Thyroid gland (tissue), 4 donors: ENCODE measurements around the gene MAN2A2. TPM values are rescaled to one million over a fixed set of nuclear protein-coding genes. Genes with fewer than 3 reads are reported as not detected.
A peak's percentile ranks its signal among the peaks of the same experiment; 100 is the strongest.

Experiments used
- DNase-seq, 2 donors: peaks; one replicate each; pipeline ENCODE4 v3.0.0-alpha.2; 2019
- H3K27ac ChIP-seq, 3 donors: fragments of 200-600 bp; sonication (generic); 1 replicate in 2 of 3; 2 replicates in 1 of 3; pipeline ENCODE4 v1.5.1; 2016 to 2019; ENCODE audit warnings: mild to moderate bottlenecking in 1 of 3, moderate library complexity in 1 of 3
- H3K27me3 ChIP-seq: fragments of 200-600 bp; sonication (generic); one replicate; pipeline ENCODE4 v1.5.1; 2019
- H3K36me3 ChIP-seq, 2 donors: fragments of 200-600 bp; sonication (generic); one replicate each; pipeline ENCODE4 v1.5.1; 2016 to 2019
- H3K4me1 ChIP-seq, 2 donors: fragments of 200-600 bp; sonication (generic); one replicate each; pipeline ENCODE4 v1.5.1; 2017 to 2019
- H3K4me3 ChIP-seq, 3 donors: fragments of 200-600 bp; sonication (generic); replicated peaks in 1 of 3; 1 replicate in 2 of 3; 2 replicates in 1 of 3; pipeline ENCODE4 v1.5.1; 2016; ENCODE audit warnings: mild to moderate bottlenecking in 1 of 3
- H3K9me3 ChIP-seq: fragments of 200-600 bp; sonication (generic); one replicate; pipeline ENCODE4 v1.5.1; 2017
- CTCF ChIP-seq, 6 experiments: fragments of 200-600 bp in 3 of 6; fragments of 450-650 bp in 3 of 6; sonication (generic) in 3 of 6; IDR thresholded peaks; one replicate each; pipeline ENCODE4 v1.5.1; 2016 to 2019; ENCODE audit warnings: antibody characterized with exemption in 6 of 6, mild to moderate bottlenecking in 2 of 6, inconsistent platforms in 1 of 6, moderate library complexity in 1 of 6
- POLR2A ChIP-seq, 2 donors: fragments of 450-650 bp; IDR thresholded peaks; one replicate each; pipeline ENCODE4 v1.6.1; 2017; ENCODE audit warnings: antibody characterized with exemption in 2 of 2, mild to moderate bottlenecking in 2 of 2, moderate library complexity in 1 of 2
- WGBS, 2 donors: methylation state at CpG; one replicate each; pipeline ENCODE4 v1.1.5; 2017; 5-methylcytosine and 5-hydroxymethylcytosine counted together
- intact Hi-C: fragments of 100-400 bp; cut with DNase I; formaldehyde crosslinking; loops from one replicate; pipeline ENCODE4 v1.15.1; 2023
- total RNA-seq, 4 donors: library from RNA; depleted of rRNA; stranded (reverse); fragments of >200 nt; gene quantifications; one replicate each; pipeline ENCODE4 v1.2.3, GENCODE V29; 2016

MAN2A2 gene
- total RNA-seq, 4 donors from 2014 or later = 30.1 to 129 (median 58.9) TPM

- TF ChIP-seq CTCF (IDR thresholded peaks at IDR 0.05) = no peak
- TF ChIP-seq POLR2A (IDR thresholded peaks at IDR 0.05) = no peak
- Histone ChIP-seq H3K27ac (peak overlapping the region; percentile 68 to 97 (median 86)), H3K36me3 (no peaks in the 10 kb centered on the region), H3K4me1 (peaks cover 23 to 45% of the 10 kb centered on the region in 2 donors), H3K27me3 (no peaks in the 10 kb centered on the region), H3K9me3 (no peaks in the 10 kb centered on the region), H3K4me3 (peak overlapping the region in 1 of 3 donors; percentile 85)
- no peak for DNase-seq
- intact Hi-C loops = no loop called here
- WGBS, 2 donors = 19 to 34% methylated on average over 4 to 5 of the region's 5 CpGs
Measured at GRCh38 chr15:90932660-90932991, 29.5 kb downstream of the MAN2A2 start.

DNA sequence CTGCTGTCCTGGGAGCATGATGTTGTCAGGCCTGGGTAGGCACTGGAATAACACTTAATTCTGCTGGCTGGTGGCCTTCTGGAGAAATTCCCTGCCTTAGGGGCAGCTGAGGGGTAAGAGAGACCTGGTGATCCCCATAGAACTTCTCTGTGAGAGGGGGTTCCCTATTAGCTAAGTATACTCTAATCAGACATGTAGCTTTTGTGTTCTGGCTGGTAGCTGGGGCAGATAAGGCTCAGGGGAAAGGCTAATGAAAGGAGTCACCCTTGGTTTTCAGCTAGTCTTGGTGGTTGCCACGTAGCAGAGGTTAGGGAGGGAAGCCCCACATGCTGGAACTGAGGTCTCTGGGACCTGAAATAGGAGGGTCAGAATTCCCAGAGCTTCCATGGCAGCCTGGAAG lies 30.2 kb downstream of the MAN2A2 start:
- Histone ChIP-seq H3K9me3 (no peaks in the 10 kb centered on the region), H3K4me1 (peaks cover 23 to 45% of the 10 kb centered on the region in 2 donors), H3K27ac (no peak overlapping the region), H3K27me3 (no peaks in the 10 kb centered on the region), H3K36me3 (peaks cover 0 to 1% of the 10 kb centered on the region in 2 donors), H3K4me3 (no peak overlapping the region)
- no peak for TF ChIP-seq CTCF (IDR thresholded peaks at IDR 0.05)
- intact Hi-C loops = no loop called here
- WGBS, 2 donors = 64 to 67% methylated on average over 1 of the region's 1 CpG
- DNase-seq = no peak

- 0 to 3% methylated on average over 11 to 19 of the region's 19 CpGs for WGBS, 2 donors
Measured at GRCh38 chr15:90934256-90934948, 31.3 kb downstream of the MAN2A2 start.

GRCh38 chr15:90934949-90935751 lies 32.0 kb downstream of the MAN2A2 start, which contains the start of gene UNC45A:
UNC45A (plus strand) TSS chr15:90935285; CDS start chr15:90935325, 40 bp downstream.
- Histone ChIP-seq H3K9me3 (no peaks in the 10 kb centered on the region), H3K27me3 (no peaks in the 10 kb centered on the region), H3K4me1 (peaks cover 23 to 45% of the 10 kb centered on the region in 2 donors), H3K27ac (peak within 1 kb of the TSS; percentile 46 to 78 (median 69)), H3K36me3 (peaks cover 9 to 11% of the 10 kb centered on the region in 2 donors), H3K4me3 (peak within 1 kb of the TSS; percentile 63 to 77 (median 76))
- intact Hi-C loops = no loop called here
- TF ChIP-seq POLR2A (IDR thresholded peaks at IDR 0.05) (peak in 1 of 2 donors; percentile 94), CTCF (IDR thresholded peaks at IDR 0.05) (peak in 1 of 6 experiments; percentile 5)
- peak; percentile 95 to 96 for DNase-seq
- WGBS, 2 donors = 0 to 4% methylated on average over 5 to 9 of the region's 65 CpGs

More at GRCh38 chr15:90934256-90934948, 31.3 kb downstream of the MAN2A2 start:
- Histone ChIP-seq H3K27me3 (no peaks in the 10 kb centered on the region), H3K27ac (peak overlapping the region in 2 of 3 donors; percentile 69 to 78), H3K36me3 (peaks cover 2 to 4% of the 10 kb centered on the region in 2 donors), H3K4me3 (peak overlapping the region in 2 of 3 donors; percentile 63 to 76), H3K9me3 (no peaks in the 10 kb centered on the region), H3K4me1 (peaks cover 23 to 45% of the 10 kb centered on the region in 2 donors)
- TF ChIP-seq CTCF (IDR thresholded peaks at IDR 0.05) = peak; percentile 63 to 91 (median 76)
- TF ChIP-seq POLR2A (IDR thresholded peaks at IDR 0.05) = no peak
- intact Hi-C loops = no loop called here
- peak; percentile 90 to 91 for DNase-seq
